SK-N-SH treated with all-trans-retinoic acid at 6 μM for 48 hours (cell line): ENCODE results near the gene BMP6.

Experiments used
- ATAC-seq: fragments of 200-7000 bp; cut with Tn5 transposase; 3 replicates; pipeline ENCODE4 v1.9.1; 2020; ENCODE audit warnings: mild to moderate bottlenecking, moderate library complexity
- ARNTL ChIP-seq: fragments of 450-650 bp; formaldehyde crosslinking; IDR thresholded peaks from 2 replicates; pipeline ENCODE4 v1.5.0; 2020; ENCODE audit warnings: low read depth, mild to moderate bottlenecking, moderate library complexity, borderline replicate concordance
- BACH2 ChIP-seq: fragments of 250-450 bp; sonication (Bioruptor Pico); IDR thresholded peaks from 2 replicates; pipeline ENCODE4 v1.9.0; 2021; ENCODE audit warnings: mild to moderate bottlenecking, borderline replicate concordance
- CREB5 ChIP-seq: fragments of 250-450 bp; sonication (Bioruptor Pico); IDR thresholded peaks from 2 replicates; pipeline ENCODE4 v1.5.1; 2020; ENCODE audit warnings: low read depth, mild to moderate bottlenecking, moderate library complexity
- CSDC2 ChIP-seq: fragments of 250-450 bp; sonication (Bioruptor Pico); IDR thresholded peaks from 2 replicates; pipeline ENCODE4 v1.5.0; 2020; ENCODE audit warnings: mild to moderate bottlenecking, moderate library complexity
- CSRNP3 ChIP-seq: fragments of 250-450 bp; sonication (Bioruptor Pico); IDR thresholded peaks from 2 replicates; pipeline ENCODE4 v1.5.1; 2021; ENCODE audit warnings: mild to moderate bottlenecking, moderate library complexity
- ESRRG ChIP-seq: fragments of 250-450 bp; sonication (Bioruptor Pico); IDR thresholded peaks from 2 replicates; pipeline ENCODE4 v1.6.1; 2021; ENCODE audit warnings: mild to moderate bottlenecking
- GLIS3 ChIP-seq: fragments of 250-450 bp; sonication (Bioruptor Pico); IDR thresholded peaks from 2 replicates; pipeline ENCODE4 v1.5.0; 2020; ENCODE audit warnings: mild to moderate bottlenecking, moderate library complexity
- OSR1 ChIP-seq: fragments of 250-450 bp; sonication (Bioruptor Pico); IDR thresholded peaks from 2 replicates; pipeline ENCODE4 v1.8.0; 2022; ENCODE audit warnings: moderate library complexity, mild to moderate bottlenecking, inconsistent platforms
- PATZ1 ChIP-seq: fragments of 250-450 bp; sonication (Bioruptor Pico); IDR thresholded peaks from 2 replicates; pipeline ENCODE4 v1.8.0; 2020; ENCODE audit warnings: mild to moderate bottlenecking, moderate library complexity, borderline replicate concordance
- POU6F1 ChIP-seq: fragments of 250-450 bp; sonication (Bioruptor Pico); IDR thresholded peaks from 2 replicates; pipeline ENCODE4 v1.8.0; 2021; ENCODE audit warnings: low read depth, mild to moderate bottlenecking, moderate library complexity, borderline replicate concordance
- PPARA ChIP-seq: fragments of 250-450 bp; sonication (Bioruptor Pico); IDR thresholded peaks from 2 replicates; pipeline ENCODE4 v1.5.0; 2020; ENCODE audit warnings: mild to moderate bottlenecking, borderline replicate concordance
- RARB ChIP-seq: fragments of 250-450 bp; sonication (Bioruptor Pico); IDR thresholded peaks from 2 replicates; pipeline ENCODE4 v1.8.0; 2021; ENCODE audit warnings: mild to moderate bottlenecking, moderate library complexity
- SNAI2 ChIP-seq: fragments of 250-450 bp; sonication (Bioruptor Pico); IDR thresholded peaks from 2 replicates; pipeline ENCODE4 v1.5.0; 2020; ENCODE audit warnings: mild to moderate bottlenecking, moderate library complexity
- TCF4 ChIP-seq: fragments of 250-450 bp; sonication (Bioruptor Pico); IDR thresholded peaks from 2 replicates; pipeline ENCODE4 v1.8.0; 2021; ENCODE audit warnings: mild to moderate bottlenecking, moderate library complexity, borderline replicate concordance
- TOX ChIP-seq: fragments of 250-450 bp; sonication (Bioruptor Pico); IDR thresholded peaks from 2 replicates; pipeline ENCODE4 v1.8.0; 2021; ENCODE audit warnings: mild to moderate bottlenecking, moderate library complexity, borderline replicate concordance
- TSHZ2 ChIP-seq: fragments of 250-450 bp; sonication (Bioruptor Pico); IDR thresholded peaks from 2 replicates; pipeline ENCODE4 v1.5.0; 2020; ENCODE audit warnings: mild to moderate bottlenecking, moderate library complexity
- ZC3H10 ChIP-seq: fragments of 250-450 bp; sonication (Bioruptor Pico); IDR thresholded peaks from 2 replicates; pipeline ENCODE4 v1.5.1; 2021; ENCODE audit warnings: mild to moderate bottlenecking, moderate library complexity
- ZFP3 ChIP-seq: fragments of 250-450 bp; sonication (Bioruptor Pico); IDR thresholded peaks from 2 replicates; pipeline ENCODE4 v1.5.0; 2020; ENCODE audit warnings: mild to moderate bottlenecking, moderate library complexity
- ZNF565 ChIP-seq: fragments of 450-650 bp; formaldehyde crosslinking; conservative IDR thresholded peaks from 2 replicates; pipeline ENCODE4 v1.5.0; 2020; ENCODE audit warnings: low read depth, mild to moderate bottlenecking, moderate library complexity
- ZNF8 ChIP-seq: fragments of 450-650 bp; formaldehyde crosslinking; IDR thresholded peaks from 2 replicates; pipeline ENCODE4 v1.5.0; 2020; ENCODE audit warnings: mild to moderate bottlenecking, moderate library complexity

Gene BMP6

GRCh38 chr6:7901780-7902179, 175.9 kb downstream of the BMP6 start:
- TF ChIP-seq ZNF565 (no peak), PATZ1 (no peak), CREB5 (CRISPR knock-in tag) (no peak), POU6F1 (CRISPR knock-in tag) (no peak), ZC3H10 (CRISPR knock-in tag) (no peak), TOX (CRISPR knock-in tag) (no peak), GLIS3 (no peak), ARNTL (no peak), ZFP3 (CRISPR knock-in tag) (no peak), ESRRG (no peak), PPARA (CRISPR knock-in tag) (no peak)
- no peak for ATAC-seq

GRCh38 chr6:7902221-7902620, 176.3 kb downstream of the BMP6 start:
- ATAC-seq, result no peak
- TF ChIP-seq CSRNP3 (CRISPR knock-in tag), result no peak
- TF ChIP-seq TCF4 (CRISPR knock-in tag), result no peak
- TF ChIP-seq SNAI2, result no peak
- TF ChIP-seq ARNTL, result no peak
- TF ChIP-seq OSR1 (CRISPR knock-in tag), result no peak
- no peak for TF ChIP-seq ZNF565
- TF ChIP-seq TSHZ2, result no peak
- TF ChIP-seq ZC3H10 (CRISPR knock-in tag), result no peak
- no peak for TF ChIP-seq RARB
- TF ChIP-seq PPARA (CRISPR knock-in tag), result no peak
- TF ChIP-seq POU6F1 (CRISPR knock-in tag), result no peak
- no peak for TF ChIP-seq ESRRG

- no peak for ATAC-seq
- TF ChIP-seq RARB (no peak), GLIS3 (no peak), TSHZ2 (no peak), ZNF8 (CRISPR knock-in tag) (no peak), ZNF565 (no peak), ARNTL (no peak), TOX (CRISPR knock-in tag) (no peak), CSDC2 (CRISPR knock-in tag) (no peak), POU6F1 (CRISPR knock-in tag) (no peak), BACH2 (CRISPR knock-in tag) (no peak), PPARA (CRISPR knock-in tag) (no peak), TCF4 (CRISPR knock-in tag) (no peak)
These were observed 177.0 kb downstream of the BMP6 start for GRCh38 chr6:7902867-7903266.
